Measurements from ENCODE around the gene RALGAPA1. TPM values are rescaled to one million over a fixed set of nuclear protein-coding genes. Genes with fewer than 3 reads are reported as not detected.
"Not testable (repeated sequence)": the region's sequence is repeated elsewhere in the genome, so short reads cannot be mapped to it uniquely, and the experiment has no call there.

RALGAPA1 gene
- total RNA-seq, 1 donor from 2014 or later = 29.0 TPM

GRCh38 chr14:35747379-35747778 is 61.7 kb downstream of the RALGAPA1 start:
- no peak for TF ChIP-seq CTCF (IDR thresholded peaks at IDR 0.05; ENCODE audit: unreplicated experiment)
- H3K27me3 Mint-ChIP-seq (ENCODE audit: unreplicated experiment) = no peaks in the 10 kb centered on the region
- H3K9me3 Mint-ChIP-seq (ENCODE audit: unreplicated experiment) = no peaks in the 10 kb centered on the region
- no peak overlapping the region for H3K27ac Mint-ChIP-seq (ENCODE audit: unreplicated experiment)
- H3K4me1 Mint-ChIP-seq (ENCODE audit: unreplicated experiment) = no peaks in the 10 kb centered on the region
- no peak overlapping the region for H3K4me3 Mint-ChIP-seq (ENCODE audit: unreplicated experiment)
- DNase-seq (ENCODE audit: low spot score) = no peak
- H3K36me3 Mint-ChIP-seq (ENCODE audit: low read depth, unreplicated experiment) = peaks cover 3% of the 10 kb centered on the region

- Mint-ChIP-seq H3K27me3 (ENCODE audit: unreplicated experiment) (peaks cover 1% of the 10 kb centered on the region), H3K4me1 (ENCODE audit: unreplicated experiment) (no peaks in the 10 kb centered on the region), H3K36me3 (ENCODE audit: low read depth, unreplicated experiment) (peaks cover 5% of the 10 kb centered on the region), H3K4me3 (ENCODE audit: unreplicated experiment) (no peak overlapping the region), H3K27ac (ENCODE audit: unreplicated experiment) (no peak overlapping the region), H3K9me3 (ENCODE audit: unreplicated experiment) (no peaks in the 10 kb centered on the region)
- DNase-seq (ENCODE audit: low spot score) = no peak
- TF ChIP-seq CTCF (IDR thresholded peaks at IDR 0.05; ENCODE audit: unreplicated experiment) = no peak
Measured at GRCh38 chr14:35742442-35742841, 66.7 kb downstream of the RALGAPA1 start.

- Mint-ChIP-seq H3K27me3 (ENCODE audit: unreplicated experiment) (peaks cover 1% of the 10 kb centered on the region), H3K9me3 (ENCODE audit: unreplicated experiment) (no peaks in the 10 kb centered on the region), H3K36me3 (ENCODE audit: low read depth, unreplicated experiment) (peaks cover 5% of the 10 kb centered on the region), H3K4me1 (ENCODE audit: unreplicated experiment) (no peaks in the 10 kb centered on the region), H3K4me3 (ENCODE audit: unreplicated experiment) (no peak overlapping the region), H3K27ac (ENCODE audit: unreplicated experiment) (no peak overlapping the region)
- TF ChIP-seq CTCF (IDR thresholded peaks at IDR 0.05; ENCODE audit: unreplicated experiment) = no peak
- no peak for DNase-seq (ENCODE audit: low spot score)
Measured at GRCh38 chr14:35742032-35742371, 67.1 kb downstream of the RALGAPA1 start.

- H3K36me3 Mint-ChIP-seq (ENCODE audit: low read depth, unreplicated experiment) = peaks cover 5% of the 10 kb centered on the region
- H3K27me3 Mint-ChIP-seq (ENCODE audit: unreplicated experiment) = peaks cover 1% of the 10 kb centered on the region
- H3K27ac Mint-ChIP-seq (ENCODE audit: unreplicated experiment) = no peak overlapping the region
- H3K4me1 Mint-ChIP-seq (ENCODE audit: unreplicated experiment) = no peaks in the 10 kb centered on the region
- no peak for TF ChIP-seq CTCF (IDR thresholded peaks at IDR 0.05; ENCODE audit: unreplicated experiment)
- H3K9me3 Mint-ChIP-seq (ENCODE audit: unreplicated experiment) = no peaks in the 10 kb centered on the region
- no peak for DNase-seq (ENCODE audit: low spot score)
- no peak overlapping the region for H3K4me3 Mint-ChIP-seq (ENCODE audit: unreplicated experiment)
Measured at GRCh38 chr14:35741345-35742031, 67.6 kb downstream of the RALGAPA1 start.

- DNase-seq (ENCODE audit: low spot score) = no peak
- no peaks in the 10 kb centered on the region for H3K9me3 Mint-ChIP-seq (ENCODE audit: unreplicated experiment)
- peaks cover 7% of the 10 kb centered on the region for H3K36me3 Mint-ChIP-seq (ENCODE audit: low read depth, unreplicated experiment)
- TF ChIP-seq CTCF (IDR thresholded peaks at IDR 0.05; ENCODE audit: unreplicated experiment) = no peak
- no peak overlapping the region for H3K27ac Mint-ChIP-seq (ENCODE audit: unreplicated experiment)
- H3K27me3 Mint-ChIP-seq (ENCODE audit: unreplicated experiment) = peaks cover 1% of the 10 kb centered on the region
- no peaks in the 10 kb centered on the region for H3K4me1 Mint-ChIP-seq (ENCODE audit: unreplicated experiment)
- no peak overlapping the region for H3K4me3 Mint-ChIP-seq (ENCODE audit: unreplicated experiment)
Measured at GRCh38 chr14:35740215-35740614, 68.9 kb downstream of the RALGAPA1 start.

GRCh38 chr14:35735163-35735562 is 73.9 kb downstream of the RALGAPA1 start:
- not testable (repeated sequence) for H3K4me3 Mint-ChIP-seq (ENCODE audit: unreplicated experiment); H3K27me3 Mint-ChIP-seq (ENCODE audit: unreplicated experiment); DNase-seq (ENCODE audit: low spot score); H3K27ac Mint-ChIP-seq (ENCODE audit: unreplicated experiment); H3K9me3 Mint-ChIP-seq (ENCODE audit: unreplicated experiment); H3K4me1 Mint-ChIP-seq (ENCODE audit: unreplicated experiment)
- peaks cover 27% of the 10 kb centered on the region for H3K36me3 Mint-ChIP-seq (ENCODE audit: low read depth, unreplicated experiment)

- not testable (repeated sequence) for H3K4me3 Mint-ChIP-seq (ENCODE audit: unreplicated experiment); H3K9me3 Mint-ChIP-seq (ENCODE audit: unreplicated experiment); H3K27me3 Mint-ChIP-seq (ENCODE audit: unreplicated experiment); DNase-seq (ENCODE audit: low spot score); H3K27ac Mint-ChIP-seq (ENCODE audit: unreplicated experiment)
- Mint-ChIP-seq H3K36me3 (ENCODE audit: low read depth, unreplicated experiment) (peaks cover 30% of the 10 kb centered on the region), H3K4me1 (ENCODE audit: unreplicated experiment) (peaks cover 15% of the 10 kb centered on the region)
Measured at GRCh38 chr14:35733510-35733909, 75.6 kb downstream of the RALGAPA1 start.

Data from endothelial cell (in vitro differentiated cells).